HG03432 (cell line): ENCODE results near the gene INKA1.
"Not testable (repeated sequence)": the region's sequence is repeated elsewhere in the genome, so short reads cannot be mapped to it uniquely, and the experiment has no call there.

Experiments
- ATAC-seq: cut with Tn5 transposase; IDR thresholded peaks from one replicate; pipeline ENCODE4 v1.9.1; 2021; ENCODE audit warnings: mild to moderate bottlenecking, moderate library complexity; ENCODE audit not compliant: unreplicated experiment

Gene INKA1

GRCh38 chr3:49802719-49803464, at the start of gene INKA1:
TSS of gene INKA1 (plus strand) at chr3:49803261. CDS start at chr3:49803393, 132 bp downstream.
- peak; percentile 65 for ATAC-seq

GRCh38 chr3:49754536-49754935, 48.5 kb upstream of the INKA1 start:
- ATAC-seq: no peak

- no peak for ATAC-seq
Observed at GRCh38 chr3:49756036-49756435, 47.0 kb upstream of the INKA1 start.

- no peak for ATAC-seq
Observed at GRCh38 chr3:49757197-49757596, 45.9 kb upstream of the INKA1 start.

GRCh38 chr3:49759226-49759625, 43.8 kb upstream of the INKA1 start:
- ATAC-seq: no peak

- ATAC-seq: no peak
Observed at GRCh38 chr3:49761661-49762060, 41.4 kb upstream of the INKA1 start.

GRCh38 chr3:49763981-49764380, 39.1 kb upstream of the INKA1 start:
- ATAC-seq: no peak

- ATAC-seq: no peak
Observed at GRCh38 chr3:49769286-49769915, 33.7 kb upstream of the INKA1 start.

- no peak for ATAC-seq
Observed at GRCh38 chr3:49769926-49770325, 33.1 kb upstream of the INKA1 start.

- no peak for ATAC-seq
Observed at GRCh38 chr3:49771340-49771938, 31.6 kb upstream of the INKA1 start.

GRCh38 chr3:49772703-49773102, 30.4 kb upstream of the INKA1 start:
- no peak for ATAC-seq

- ATAC-seq: no peak
Observed at GRCh38 chr3:49775538-49775937, 27.5 kb upstream of the INKA1 start.

GRCh38 chr3:49776101-49776500, 27.0 kb upstream of the INKA1 start:
- ATAC-seq: not testable (repeated sequence)

GRCh38 chr3:49779358-49780079, 23.5 kb upstream of the INKA1 start:
- ATAC-seq: no peak

GRCh38 chr3:49780080-49780974, 22.7 kb upstream of the INKA1 start:
- ATAC-seq: no peak

GRCh38 chr3:49780975-49781365, 22.1 kb upstream of the INKA1 start:
- ATAC-seq: not testable (repeated sequence)

GRCh38 chr3:49781415-49782199, 21.5 kb upstream of the INKA1 start:
- ATAC-seq: no peak

- ATAC-seq: not testable (repeated sequence)
Observed at GRCh38 chr3:49782277-49782676, 20.8 kb upstream of the INKA1 start.

GRCh38 chr3:49785565-49786356, 17.3 kb upstream of the INKA1 start:
- ATAC-seq: peak; percentile 53
